Activated T-helper 17 cell treated with anti-CD3 and anti-CD28 coated beads, Interleukin-2, amount 50 U/mL, for 72 hours (primary cell): ENCODE measurements around the gene GALNT13. TPM values are rescaled to one million over a fixed set of nuclear protein-coding genes. Genes with fewer than 3 reads are reported as not detected.

Experiments
- ATAC-seq: fragments of 150-1000 bp; cut with Tn5 transposase; replicated peaks from 2 replicates; pipeline ENCODE4 v1.10.0; 2021; ENCODE audit warnings: mild to moderate bottlenecking, moderate library complexity
- H3K27ac Mint-ChIP-seq: one replicate; pipeline ENCODE4 v1.8.0; 2022; ENCODE audit warnings: mixed read lengths
- H3K27me3 Mint-ChIP-seq: one replicate; pipeline ENCODE4 v1.8.0; 2022; ENCODE audit warnings: mixed read lengths
- H3K36me3 Mint-ChIP-seq: one replicate; pipeline ENCODE4 v1.8.0; 2022; ENCODE audit warnings: low read depth, mild to moderate bottlenecking, mixed read lengths
- H3K4me1 Mint-ChIP-seq: one replicate; pipeline ENCODE4 v1.8.0; 2022; ENCODE audit warnings: mixed read lengths
- H3K4me3 Mint-ChIP-seq: one replicate; pipeline ENCODE4 v1.8.0; 2022; ENCODE audit warnings: mild to moderate bottlenecking, mixed read lengths
- H3K9me3 Mint-ChIP-seq: one replicate; pipeline ENCODE4 v1.8.0; 2022; ENCODE audit warnings: mixed read lengths
- total RNA-seq, 2 donors: library from RNA; stranded (reverse); gene quantifications; one replicate each; pipeline ENCODE4 v1.2.3, GENCODE V29; 2022

The GALNT13 gene
- total RNA-seq, 2 donors from 2014 or later, result not detected

GRCh38 chr2:153986488-153987229, 114.9 kb downstream of the GALNT13 start:
- Mint-ChIP-seq H3K9me3 (peaks cover 15% of the 10 kb centered on the region), H3K27ac (no peak overlapping the region), H3K27me3 (no peaks in the 10 kb centered on the region), H3K4me3 (no peak overlapping the region), H3K4me1 (no peaks in the 10 kb centered on the region), H3K36me3 (no peaks in the 10 kb centered on the region)
- ATAC-seq, result no peak

- Mint-ChIP-seq H3K36me3 (no peaks in the 10 kb centered on the region), H3K4me3 (no peak overlapping the region), H3K4me1 (no peaks in the 10 kb centered on the region), H3K27ac (no peak overlapping the region), H3K27me3 (no peaks in the 10 kb centered on the region), H3K9me3 (peaks cover 22% of the 10 kb centered on the region)
- ATAC-seq, result no peak
Measured at GRCh38 chr2:153990771-153991170, 119.0 kb downstream of the GALNT13 start.

- H3K4me1 Mint-ChIP-seq, result no peaks in the 10 kb centered on the region
- H3K4me3 Mint-ChIP-seq, result no peak overlapping the region
- H3K27ac Mint-ChIP-seq, result no peak overlapping the region
- no peaks in the 10 kb centered on the region for H3K27me3 Mint-ChIP-seq
- no peaks in the 10 kb centered on the region for H3K36me3 Mint-ChIP-seq
- H3K9me3 Mint-ChIP-seq, result peaks cover 17% of the 10 kb centered on the region
- ATAC-seq, result no peak
Measured at GRCh38 chr2:154013514-154013913, 141.8 kb downstream of the GALNT13 start.

GRCh38 chr2:154015233-154015632, 143.5 kb downstream of the GALNT13 start:
- H3K36me3 Mint-ChIP-seq, result no peaks in the 10 kb centered on the region
- ATAC-seq, result no peak
- H3K27me3 Mint-ChIP-seq, result no peaks in the 10 kb centered on the region
- H3K9me3 Mint-ChIP-seq, result peaks cover 8% of the 10 kb centered on the region
- H3K4me1 Mint-ChIP-seq, result no peaks in the 10 kb centered on the region
- no peak overlapping the region for H3K27ac Mint-ChIP-seq
- no peak overlapping the region for H3K4me3 Mint-ChIP-seq

GRCh38 chr2:154029504-154029903, 157.8 kb downstream of the GALNT13 start:
- Mint-ChIP-seq H3K27ac (no peak overlapping the region), H3K4me1 (no peaks in the 10 kb centered on the region), H3K27me3 (no peaks in the 10 kb centered on the region), H3K36me3 (no peaks in the 10 kb centered on the region), H3K4me3 (no peak overlapping the region), H3K9me3 (peaks cover 20% of the 10 kb centered on the region)
- ATAC-seq, result no peak

- Mint-ChIP-seq H3K27ac (no peak overlapping the region), H3K4me3 (no peak overlapping the region), H3K9me3 (peaks cover 13% of the 10 kb centered on the region), H3K36me3 (no peaks in the 10 kb centered on the region), H3K27me3 (no peaks in the 10 kb centered on the region), H3K4me1 (no peaks in the 10 kb centered on the region)
- ATAC-seq, result no peak
Measured at GRCh38 chr2:154032220-154032619, 160.5 kb downstream of the GALNT13 start.

- Mint-ChIP-seq H3K4me3 (no peak overlapping the region), H3K9me3 (peaks cover 6% of the 10 kb centered on the region)
Measured at GRCh38 chr2:154046493-154046892, 174.8 kb downstream of the GALNT13 start.

GRCh38 chr2:154048905-154049304, 177.2 kb downstream of the GALNT13 start:
- Mint-ChIP-seq H3K4me3 (no peak overlapping the region), H3K27ac (no peak overlapping the region), H3K9me3 (peaks cover 6% of the 10 kb centered on the region), H3K27me3 (no peaks in the 10 kb centered on the region), H3K4me1 (no peaks in the 10 kb centered on the region), H3K36me3 (no peaks in the 10 kb centered on the region)
- no peak for ATAC-seq

More at GRCh38 chr2:154046493-154046892, 174.8 kb downstream of the GALNT13 start:
- Mint-ChIP-seq H3K27me3 (no peaks in the 10 kb centered on the region), H3K36me3 (no peaks in the 10 kb centered on the region), H3K27ac (no peak overlapping the region), H3K4me1 (no peaks in the 10 kb centered on the region)
- ATAC-seq, result no peak

GRCh38 chr2:154049561-154049960, 177.8 kb downstream of the GALNT13 start:
- no peaks in the 10 kb centered on the region for H3K4me1 Mint-ChIP-seq
- ATAC-seq, result no peak
- H3K27ac Mint-ChIP-seq, result no peak overlapping the region
- no peaks in the 10 kb centered on the region for H3K27me3 Mint-ChIP-seq
- no peak overlapping the region for H3K4me3 Mint-ChIP-seq
- H3K36me3 Mint-ChIP-seq, result no peaks in the 10 kb centered on the region
- no peaks in the 10 kb centered on the region for H3K9me3 Mint-ChIP-seq

GRCh38 chr2:154067124-154067523, 195.4 kb downstream of the GALNT13 start:
- no peak overlapping the region for H3K27ac Mint-ChIP-seq
- H3K4me3 Mint-ChIP-seq, result no peak overlapping the region
- H3K9me3 Mint-ChIP-seq, result peaks cover 16% of the 10 kb centered on the region
- no peaks in the 10 kb centered on the region for H3K4me1 Mint-ChIP-seq
- ATAC-seq, result no peak
- H3K27me3 Mint-ChIP-seq, result no peaks in the 10 kb centered on the region
- no peaks in the 10 kb centered on the region for H3K36me3 Mint-ChIP-seq

- no peaks in the 10 kb centered on the region for H3K27me3 Mint-ChIP-seq
- ATAC-seq, result no peak
- peaks cover 3% of the 10 kb centered on the region for H3K9me3 Mint-ChIP-seq
- no peak overlapping the region for H3K27ac Mint-ChIP-seq
- H3K36me3 Mint-ChIP-seq, result no peaks in the 10 kb centered on the region
- no peak overlapping the region for H3K4me3 Mint-ChIP-seq
- no peaks in the 10 kb centered on the region for H3K4me1 Mint-ChIP-seq
Measured at GRCh38 chr2:154078926-154079325, 207.2 kb downstream of the GALNT13 start.

- ATAC-seq, result no peak
- H3K4me1 Mint-ChIP-seq, result no peaks in the 10 kb centered on the region
- H3K9me3 Mint-ChIP-seq, result no peaks in the 10 kb centered on the region
- H3K4me3 Mint-ChIP-seq, result no peak overlapping the region
- no peak overlapping the region for H3K27ac Mint-ChIP-seq
- H3K27me3 Mint-ChIP-seq, result no peaks in the 10 kb centered on the region
- no peaks in the 10 kb centered on the region for H3K36me3 Mint-ChIP-seq
Measured at GRCh38 chr2:154092571-154092970, 220.8 kb downstream of the GALNT13 start.

GRCh38 chr2:154093856-154094255, 222.1 kb downstream of the GALNT13 start:
- H3K9me3 Mint-ChIP-seq, result no peaks in the 10 kb centered on the region
- H3K4me1 Mint-ChIP-seq, result no peaks in the 10 kb centered on the region
- H3K36me3 Mint-ChIP-seq, result no peaks in the 10 kb centered on the region
- H3K27ac Mint-ChIP-seq, result no peak overlapping the region
- ATAC-seq, result no peak
- no peak overlapping the region for H3K4me3 Mint-ChIP-seq
- no peaks in the 10 kb centered on the region for H3K27me3 Mint-ChIP-seq

- Mint-ChIP-seq H3K27ac (no peak overlapping the region), H3K36me3 (no peaks in the 10 kb centered on the region), H3K27me3 (no peaks in the 10 kb centered on the region), H3K9me3 (peaks cover 18% of the 10 kb centered on the region), H3K4me1 (no peaks in the 10 kb centered on the region), H3K4me3 (no peak overlapping the region)
- no peak for ATAC-seq
Measured at GRCh38 chr2:154097833-154098398, 226.2 kb downstream of the GALNT13 start.

- no peak overlapping the region for H3K4me3 Mint-ChIP-seq
- ATAC-seq, result no peak
- H3K27me3 Mint-ChIP-seq, result no peaks in the 10 kb centered on the region
- peaks cover 19% of the 10 kb centered on the region for H3K9me3 Mint-ChIP-seq
- H3K4me1 Mint-ChIP-seq, result no peaks in the 10 kb centered on the region
- no peak overlapping the region for H3K27ac Mint-ChIP-seq
- H3K36me3 Mint-ChIP-seq, result no peaks in the 10 kb centered on the region
Measured at GRCh38 chr2:154120706-154121105, 249.0 kb downstream of the GALNT13 start.
